Esophagus (tissue), 2 donors: ENCODE results near the gene MEGF9. TPM values are rescaled to one million over a fixed set of nuclear protein-coding genes. Genes with fewer than 3 reads are reported as not detected.
"Not testable (repeated sequence)": the region's sequence is repeated elsewhere in the genome, so short reads cannot be mapped to it uniquely, and the experiment has no call there.

ENCODE experiments used
- H3K27ac ChIP-seq, 2 donors: one replicate each; pipeline ENCODE4 v1.5.1; 2013; ENCODE audit warnings: low read depth in 2 of 2, mild to moderate bottlenecking in 2 of 2, inconsistent platforms in 1 of 2, low read length in 1 of 2, moderate library complexity in 1 of 2
- H3K27me3 ChIP-seq, 2 donors: one replicate each; pipeline ENCODE4 v1.6.1; 2013; ENCODE audit warnings: low read length in 2 of 2, control low read depth in 1 of 2, mild to moderate bottlenecking in 1 of 2; ENCODE audit not compliant: insufficient read depth in 2 of 2, control insufficient read depth in 1 of 2
- H3K36me3 ChIP-seq, 2 donors: one replicate each; pipeline ENCODE4 v1.6.1; 2013; ENCODE audit warnings: low read length in 1 of 2; ENCODE audit not compliant: control insufficient read depth in 2 of 2, insufficient read depth in 2 of 2
- H3K4me1 ChIP-seq, 2 donors: one replicate each; pipeline ENCODE4 v1.6.1; 2013; ENCODE audit warnings: low read length in 1 of 2; ENCODE audit not compliant: control insufficient read depth in 2 of 2, insufficient read depth in 2 of 2
- H3K4me3 ChIP-seq, 2 donors: one replicate each; pipeline ENCODE4 v1.5.1; 2013; ENCODE audit warnings: low read length in 2 of 2, mild to moderate bottlenecking in 2 of 2, low read depth in 1 of 2, moderate library complexity in 1 of 2
- H3K9me3 ChIP-seq, 2 donors: one replicate each; pipeline ENCODE4 v1.6.1; 2013; ENCODE audit warnings: mild to moderate bottlenecking in 2 of 2, low read depth in 1 of 2, low read length in 1 of 2, moderate library complexity in 1 of 2; ENCODE audit not compliant: control insufficient read depth in 2 of 2, insufficient read depth in 1 of 2
- WGBS, 2 donors: extraction: QIAGEN DNeasy Blood & Tissue Kit; methylation state at CpG; one replicate each; pipeline ENCODE4 v1.1.7; 2013; 5-methylcytosine and 5-hydroxymethylcytosine counted together
- polyA plus RNA-seq, 2 donors: library from polyadenylated mRNA; stranded (reverse); fragments of 200-250 nt; gene quantifications; one replicate each; pipeline ENCODE4 v1.2.3, GENCODE V29; 2013
- donor health status: healthy with polysubstance abuse.
- donor health status: Bipolar disorder and iron deficiency.

The MEGF9 gene
- polyA plus RNA-seq, 2 donors, result 7.3 to 8.0 TPM

- no peak overlapping the region for H3K4me3 ChIP-seq
- no peaks in the 10 kb centered on the region for H3K36me3 ChIP-seq
- no peaks in the 10 kb centered on the region for H3K4me1 ChIP-seq
- H3K27me3 ChIP-seq, result no peaks in the 10 kb centered on the region
- no peak overlapping the region for H3K27ac ChIP-seq
- H3K9me3 ChIP-seq, result no peaks in the 10 kb centered on the region
- 80 to 93% methylated on average over 1 of the region's 1 CpG for WGBS, 2 donors
These were observed 60.5 kb downstream of the MEGF9 start for GRCh38 chr9:120653762-120654161.

DNA sequence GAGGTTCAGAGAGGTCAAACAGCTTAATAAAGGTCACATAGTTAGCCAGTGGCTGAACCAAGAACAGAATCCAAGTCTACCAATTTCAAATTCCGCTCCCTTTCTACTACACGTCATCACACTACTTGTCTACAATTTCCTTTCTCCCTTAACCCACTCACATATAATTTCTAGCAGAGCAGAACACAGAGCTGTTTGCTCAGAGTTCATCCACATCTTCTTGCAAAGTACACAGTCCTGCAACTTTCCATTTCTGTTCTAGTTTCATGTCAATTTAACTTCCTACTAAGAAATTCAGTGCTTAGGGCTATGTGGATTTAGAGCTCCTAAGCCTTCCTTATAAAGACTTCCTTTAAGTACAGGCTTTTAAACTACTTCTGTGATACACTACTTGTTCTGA lies 61.3 kb downstream of the MEGF9 start:
- H3K36me3 ChIP-seq, result no peaks in the 10 kb centered on the region
- no peaks in the 10 kb centered on the region for H3K9me3 ChIP-seq
- no peak overlapping the region for H3K27ac ChIP-seq
- no peaks in the 10 kb centered on the region for H3K27me3 ChIP-seq
- H3K4me3 ChIP-seq, result no peak overlapping the region
- no peaks in the 10 kb centered on the region for H3K4me1 ChIP-seq
- WGBS, 2 donors, result 94% methylated on average over 2 of the region's 2 CpGs

DNA sequence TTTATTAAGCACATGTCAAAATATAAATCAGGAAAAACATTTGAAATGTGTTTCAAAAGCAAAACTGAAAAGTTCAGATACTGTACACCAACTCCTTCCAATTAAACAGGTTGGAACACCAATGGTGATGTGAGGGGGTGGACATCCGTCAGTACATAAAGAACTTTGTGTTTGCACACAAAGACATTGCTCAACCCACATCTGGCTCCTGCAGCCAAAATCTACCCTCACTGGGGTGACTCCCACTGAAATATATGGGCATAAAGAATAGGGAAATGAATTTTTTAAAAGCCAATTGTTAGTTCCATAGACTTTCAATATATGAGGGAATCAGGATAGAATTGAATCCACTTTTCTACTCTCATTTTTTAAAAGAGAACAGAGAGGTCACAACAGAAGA lies 63.9 kb downstream of the MEGF9 start:
- WGBS, 2 donors, result 52% methylated on average over 1 of the region's 1 CpG
- H3K27me3 ChIP-seq, result no peaks in the 10 kb centered on the region

GRCh38 chr9:120648581-120649197 lies 65.6 kb downstream of the MEGF9 start:
- Histone ChIP-seq H3K4me3 (no peak overlapping the region), H3K9me3 (no peaks in the 10 kb centered on the region), H3K27me3 (no peaks in the 10 kb centered on the region), H3K4me1 (no peaks in the 10 kb centered on the region), H3K36me3 (no peaks in the 10 kb centered on the region), H3K27ac (no peak overlapping the region)
- WGBS, 2 donors, result 90 to 92% methylated on average over 3 of the region's 3 CpGs

More for the DNA sequence above, 63.9 kb downstream of the MEGF9 start:
- Histone ChIP-seq H3K9me3 (no peaks in the 10 kb centered on the region), H3K4me1 (no peaks in the 10 kb centered on the region), H3K36me3 (no peaks in the 10 kb centered on the region), H3K27ac (no peak overlapping the region), H3K4me3 (no peak overlapping the region)

GRCh38 chr9:120646948-120647347 lies 67.3 kb downstream of the MEGF9 start:
- H3K27ac ChIP-seq, result no peak overlapping the region
- H3K36me3 ChIP-seq, result no peaks in the 10 kb centered on the region
- no peaks in the 10 kb centered on the region for H3K9me3 ChIP-seq
- whole genome bisulfite sequencing, 2 donors, result 57 to 94% methylated on average over 4 of the region's 4 CpGs
- no peaks in the 10 kb centered on the region for H3K27me3 ChIP-seq
- H3K4me3 ChIP-seq, result no peak overlapping the region
- no peaks in the 10 kb centered on the region for H3K4me1 ChIP-seq

DNA sequence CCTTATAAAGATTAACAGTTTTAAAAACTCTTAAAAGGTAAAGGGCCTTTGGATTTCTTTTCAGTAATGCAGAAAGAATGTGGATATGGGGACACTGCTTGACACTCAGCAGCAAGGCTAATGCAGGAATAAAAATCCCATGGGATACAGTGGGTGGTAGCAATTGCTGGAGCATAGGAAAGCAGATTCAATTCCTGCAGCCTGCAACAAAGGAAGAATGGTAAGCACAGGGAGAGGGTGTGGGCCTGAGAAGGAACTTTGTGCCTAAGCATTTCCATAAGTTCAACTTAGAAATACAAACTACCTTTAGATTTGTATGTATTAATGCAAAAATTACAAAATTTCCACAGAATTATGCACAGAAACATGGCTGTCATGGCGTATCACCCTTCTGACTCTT lies 68.5 kb downstream of the MEGF9 start:
- Histone ChIP-seq H3K4me1 (no peaks in the 10 kb centered on the region), H3K36me3 (no peaks in the 10 kb centered on the region), H3K27ac (no peak overlapping the region), H3K27me3 (no peaks in the 10 kb centered on the region), H3K4me3 (no peak overlapping the region), H3K9me3 (no peaks in the 10 kb centered on the region)
- WGBS, 2 donors, result 93 to 96% methylated on average over 1 of the region's 1 CpG

- no peaks in the 10 kb centered on the region for H3K9me3 ChIP-seq
- H3K4me1 ChIP-seq, result no peaks in the 10 kb centered on the region
- no peaks in the 10 kb centered on the region for H3K36me3 ChIP-seq
- no peak overlapping the region for H3K27ac ChIP-seq
- no peaks in the 10 kb centered on the region for H3K27me3 ChIP-seq
- H3K4me3 ChIP-seq, result no peak overlapping the region
These were observed 71.2 kb downstream of the MEGF9 start for GRCh38 chr9:120643061-120643460.

DNA sequence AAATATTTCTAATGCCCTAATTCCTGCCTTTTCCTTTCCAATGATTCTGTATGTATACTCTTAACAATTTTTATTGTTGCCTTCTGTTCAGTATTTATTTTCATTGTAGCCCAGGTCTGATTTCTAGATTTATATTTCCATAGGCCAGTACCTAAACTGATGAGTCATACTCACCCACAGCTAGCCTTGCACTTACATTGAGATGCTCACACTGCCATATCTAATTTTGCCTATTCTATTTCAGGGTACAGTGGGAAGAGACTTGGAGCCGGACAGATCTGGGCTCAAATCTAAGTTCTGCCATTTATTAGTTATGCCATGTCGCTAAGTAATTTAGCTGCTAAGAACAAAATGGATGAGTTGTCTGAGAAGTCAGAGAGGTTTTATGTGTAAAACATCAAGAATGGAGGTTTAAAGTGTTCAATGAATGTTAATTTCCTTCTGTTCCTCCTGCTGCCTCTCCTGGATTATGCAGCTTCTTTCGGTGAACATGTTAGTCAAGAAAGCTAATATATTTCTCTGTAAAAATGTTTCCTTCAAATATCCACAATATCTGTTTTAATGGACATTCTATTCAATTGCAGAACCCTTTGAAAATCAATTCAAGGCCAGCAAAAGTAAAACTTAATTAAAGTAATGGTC lies 72.0 kb downstream of the MEGF9 start:
- H3K27me3 ChIP-seq, result no peaks in the 10 kb centered on the region
- H3K9me3 ChIP-seq, result no peaks in the 10 kb centered on the region
- 98% methylated on average over 3 of the region's 3 CpGs for WGBS, 2 donors
- no peaks in the 10 kb centered on the region for H3K36me3 ChIP-seq
- no peaks in the 10 kb centered on the region for H3K4me1 ChIP-seq
- H3K27ac ChIP-seq, result no peak overlapping the region
- no peak overlapping the region for H3K4me3 ChIP-seq

GRCh38 chr9:120640874-120641273 lies 73.4 kb downstream of the MEGF9 start:
- not testable (repeated sequence) for H3K27ac ChIP-seq, H3K36me3 ChIP-seq, H3K4me1 ChIP-seq, H3K4me3 ChIP-seq, H3K9me3 ChIP-seq, H3K27me3 ChIP-seq
- 96 to 100% methylated on average over 1 of the region's 1 CpG for WGBS, 2 donors

DNA sequence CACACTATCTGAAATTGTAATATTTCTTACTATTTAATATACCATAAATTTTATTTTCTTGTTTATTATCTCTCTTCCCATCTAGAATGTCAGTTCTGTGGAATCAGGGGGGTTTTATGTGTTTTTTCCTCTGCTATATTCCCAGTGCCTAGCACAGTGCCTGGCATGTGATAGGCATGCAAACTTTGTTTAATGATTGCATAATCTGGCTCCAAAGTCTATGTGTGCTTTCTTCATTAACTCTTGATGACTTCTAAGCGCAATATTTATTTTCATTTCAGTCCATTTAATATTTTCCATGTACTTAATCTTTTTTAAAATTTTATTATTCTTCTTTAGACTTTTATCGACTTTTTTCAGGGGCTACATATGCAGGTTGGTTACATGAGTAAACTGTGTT lies 73.9 kb downstream of the MEGF9 start:
- Histone ChIP-seq H3K27ac (no peak overlapping the region), H3K4me3 (no peak overlapping the region), H3K9me3 (no peaks in the 10 kb centered on the region), H3K4me1 (no peaks in the 10 kb centered on the region), H3K36me3 (no peaks in the 10 kb centered on the region), H3K27me3 (no peaks in the 10 kb centered on the region)
- 88 to 97% methylated on average over 2 of the region's 2 CpGs for WGBS, 2 donors
